Nasal cavity respiratory epithelium epithelial cell of viscerocranial mucosa (primary cell): ENCODE results near the gene LZTS2. TPM values are rescaled to one million over a fixed set of nuclear protein-coding genes. Genes with fewer than 3 reads are reported as not detected.

Source experiments
- total RNA-seq: library from RNA; depleted of rRNA; stranded (reverse); fragments of >200 nt; gene quantifications from 2 replicates; pipeline ENCODE4 v1.2.3, GENCODE V29; 2014

LZTS2 gene
- total RNA-seq: 35.5 and 75.5 TPM in 2 replicates

GRCh38 chr10:100999742-101000126 lies at the start of gene LZTS2:
Gene LZTS2, plus strand, starts transcription at chr10:100999808. Its CDS starts 2,731 bp downstream, at chr10:101002539.

GRCh38 chr10:100969187-100970075 lies 30.2 kb upstream of the LZTS2 start, which contains the start of gene SEMA4G:
Gene SEMA4G, plus strand, starts transcription at chr10:100969504. Its CDS starts 3,409 bp downstream, at chr10:100972913.

GRCh38 chr10:100986952-100987684 lies 12.5 kb upstream of the LZTS2 start, which contains the start of the genes MRPL43 and TWNK:
Gene MRPL43, minus strand, starts transcription at chr10:100987497. Its CDS starts 54 bp downstream, at chr10:100987443.
Gene TWNK, plus strand, starts transcription at chr10:100987543. Its CDS starts 668 bp downstream, at chr10:100988211.

GRCh38 chr10:101031128-101031795 lies 31.7 kb downstream of the LZTS2 start, which contains the start of the genes PDZD7 and SFXN3:
Gene PDZD7, minus strand, starts transcription at chr10:101031129. Its CDS starts 910 bp downstream, at chr10:101030219.
Gene SFXN3, plus strand, starts transcription at chr10:101031234. Its CDS starts 3,461 bp downstream, at chr10:101034695.

Other genes starting within 250 kb of the LZTS2 start
- 16.4 and 35.6 TPM in 2 replicates for gene SLF2, start 86.8 kb upstream of the LZTS2 start, total RNA-seq
- gene SEMA4G, start 30.3 kb upstream of the LZTS2 start, total RNA-seq: under 0.01 and 0.78 TPM in 2 replicates
- 35.7 and 52.6 TPM in 2 replicates for gene MRPL43, start 12.3 kb upstream of the LZTS2 start, total RNA-seq
- gene TWNK, start 12.3 kb upstream of the LZTS2 start, total RNA-seq: 17.8 and 30.3 TPM in 2 replicates
- gene PDZD7, start 31.3 kb downstream of the LZTS2 start, total RNA-seq: 0.34 and 1.4 TPM in 2 replicates
- 8.9 and 32.2 TPM in 2 replicates for gene SFXN3, start 31.4 kb downstream of the LZTS2 start, total RNA-seq
- 0.78 and 2.4 TPM in 2 replicates for gene KAZALD1, start 62.2 kb downstream of the LZTS2 start, total RNA-seq
- gene TLX1, start 131.5 kb downstream of the LZTS2 start, total RNA-seq: not detected in 2 replicates
- gene LBX1, start 229.7 kb downstream of the LZTS2 start, total RNA-seq: not detected in 2 replicates